Gastroesophageal sphincter (tissue), 3 donors: ENCODE measurements around the gene BMPR1A.

ENCODE experiments used
- CTCF ChIP-seq, 4 experiments: fragments of 200-600 bp in 2 of 4; fragments of 450-650 bp in 2 of 4; sonication (generic) in 1 of 4; IDR thresholded peaks; one replicate each; pipeline ENCODE4 v1.5.1; 2017 to 2019; ENCODE audit warnings: antibody characterized with exemption in 4 of 4, mild to moderate bottlenecking in 2 of 4, moderate library complexity in 2 of 4
- EP300 ChIP-seq: sonication (generic); formaldehyde crosslinking; IDR thresholded peaks from one replicate; pipeline ENCODE4 v1.6.1; 2017; ENCODE audit warnings: antibody characterized with exemption, mild to moderate bottlenecking
- POLR2AphosphoS5 ChIP-seq: sonication (generic); formaldehyde crosslinking; IDR thresholded peaks from one replicate; pipeline ENCODE4 v1.6.1; 2017; ENCODE audit warnings: antibody characterized with exemption

DNA sequence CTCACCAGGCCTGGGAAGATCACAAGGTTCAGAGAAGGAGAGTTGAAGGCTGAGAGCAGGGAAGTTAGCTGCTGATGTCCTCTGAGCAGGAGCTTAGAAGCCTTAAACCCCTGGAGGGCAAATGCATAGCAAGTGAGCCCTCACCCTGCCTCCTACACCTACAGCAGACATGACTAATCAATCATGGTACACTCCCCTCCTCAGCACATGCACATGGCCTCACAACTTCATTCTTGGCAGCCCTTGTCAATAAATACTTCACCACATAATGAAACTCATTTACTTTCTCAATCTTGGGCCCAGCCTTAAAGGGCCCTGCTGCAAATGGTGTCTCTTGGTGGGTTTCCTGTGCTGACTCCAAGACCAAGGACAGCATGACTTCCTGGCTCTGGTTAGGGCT is 188.1 kb downstream of the BMPR1A start:
- TF ChIP-seq EP300 (no peak), CTCF (IDR thresholded peaks at IDR 0.05) (no peak), POLR2AphosphoS5 (no peak)
